HEK293T (cell line): Measurements from ENCODE around the gene ANO4.

Experiments used
- FOXA1 ChIP-seq: fragments of 450-650 bp; IDR thresholded peaks from 2 replicates; pipeline ENCODE4 v1.6.1; 2016; ENCODE audit warnings: mild to moderate bottlenecking
- L3MBTL2 ChIP-seq: fragments of 450-650 bp; conservative IDR thresholded peaks from 2 replicates; pipeline ENCODE4 v1.6.1; 2016; ENCODE audit warnings: mild to moderate bottlenecking
- SP1 ChIP-seq: fragments of 450-650 bp; IDR thresholded peaks from 2 replicates; pipeline ENCODE4 v1.6.1; 2017

- no peak for TF ChIP-seq FOXA1
- no peak for TF ChIP-seq SP1
- no peak for TF ChIP-seq L3MBTL2
These were observed 216.3 kb downstream of the ANO4 start for GRCh38 chr12:101010896-101011295.
